B cell (primary cell): ENCODE data around the gene ATP11A. TPM values are rescaled to one million over a fixed set of nuclear protein-coding genes. Genes with fewer than 3 reads are reported as not detected.

Source experiments
- ATAC-seq: fragments of 200-7000 bp; cut with Tn5 transposase; one replicate; pipeline ENCODE4 v1.10.0; 2021; ENCODE audit warnings: low read depth, mild to moderate bottlenecking, moderate number of reproducible peaks, moderate library complexity
- CTCF ChIA-PET: fragments of 350-600 bp; sonication (Branson Sonifier 250); formaldehyde crosslinking; loops from one replicate; lab custom pipeline; 2021; ENCODE audit warnings: antibody characterized with exemption, inconsistent platforms; lab: Charles Lee
- POLR2A ChIA-PET: fragments of 350-600 bp; sonication (Branson Sonifier 250); formaldehyde crosslinking; loops from one replicate; lab custom pipeline; 2021; ENCODE audit warnings: antibody characterized with exemption; lab: Charles Lee
- DNase-seq: peaks from one replicate; pipeline ENCODE4 v3.0.0; 2013
- H2AFZ ChIP-seq: 2 replicates; pipeline ENCODE4 v1.6.1; 2012; ENCODE audit warnings: mild to moderate bottlenecking, low read depth, low read length; ENCODE audit not compliant: insufficient read depth, poor library complexity, severe bottlenecking
- H3K27ac ChIP-seq, 2 donors: 1 replicate in 1 of 2; 2 replicates in 1 of 2; pipeline ENCODE4 v1.5.1; 2012 to 2013; ENCODE audit warnings: low read length in 2 of 2, mild to moderate bottlenecking in 2 of 2, moderate library complexity in 1 of 2
- H3K27me3 ChIP-seq, 4 experiments: fragments of 200-600 bp in 1 of 4; sonication (generic) in 1 of 4; replicated peaks in 1 of 4; 1 replicate in 2 of 4; 2 replicates in 2 of 4; pipeline versions ENCODE4 v1.6.1 to v1.7.0; 2013 to 2016; ENCODE audit warnings: low read length in 3 of 4, mild to moderate bottlenecking in 2 of 4, mixed read lengths in 1 of 4, moderate library complexity in 1 of 4; ENCODE audit not compliant: insufficient read depth in 4 of 4, control insufficient read depth in 3 of 4; ENCODE audit errors: control extremely low read depth in 1 of 4
- H3K36me3 ChIP-seq, 2 experiments: replicated peaks in 1 of 2; 1 replicate in 1 of 2; 2 replicates in 1 of 2; pipeline versions ENCODE4 v1.6.1 to v1.7.1; 2013; ENCODE audit warnings: low read length in 1 of 2; ENCODE audit not compliant: insufficient read depth in 2 of 2, control insufficient read depth in 1 of 2; ENCODE audit errors: control extremely low read depth in 1 of 2, extremely low read depth in 1 of 2
- H3K4me1 ChIP-seq, 2 donors: fragments of 200-600 bp in 1 of 2; sonication (generic) in 1 of 2; 1 replicate in 1 of 2; 2 replicates in 1 of 2; pipeline versions ENCODE4 v1.5.1 to v1.6.1; 2013 to 2017; ENCODE audit warnings: low read length in 2 of 2; ENCODE audit not compliant: control insufficient read depth in 2 of 2, insufficient read depth in 2 of 2
- H3K4me2 ChIP-seq: replicated peaks from 2 replicates; pipeline ENCODE3; 2012; ENCODE audit warnings: mild to moderate bottlenecking, low read depth, low read length; ENCODE audit not compliant: poor library complexity, severe bottlenecking
- H3K4me3 ChIP-seq, 5 experiments: fragments of 200-600 bp in 1 of 5; sonication (generic) in 1 of 5; 1 replicate in 3 of 5; 2 replicates in 2 of 5; pipeline versions ENCODE4 v1.5.1 to v1.7.0; 2011 to 2016; ENCODE audit warnings: low read length in 4 of 5, mild to moderate bottlenecking in 4 of 5, low read depth in 2 of 5, control low read depth in 1 of 5, moderate library complexity in 1 of 5; ENCODE audit not compliant: insufficient read depth in 1 of 5; ENCODE audit errors: control extremely low read depth in 1 of 5, extremely low read depth in 1 of 5
- H3K79me2 ChIP-seq: fragments of 200-600 bp; sonication (generic); one replicate; pipeline ENCODE4 v1.6.0; 2016; ENCODE audit warnings: low read length; ENCODE audit not compliant: control insufficient read depth, insufficient read depth
- H3K9ac ChIP-seq: fragments of 200-600 bp; sonication (generic); 2 replicates; pipeline ENCODE4 v1.6.1; 2017; ENCODE audit warnings: mild to moderate bottlenecking, low read length, moderate library complexity
- H3K9me3 ChIP-seq, 3 donors: one replicate each; pipeline versions ENCODE4 v1.6.1 to v1.7.1; 2013; ENCODE audit warnings: low read length in 2 of 3; ENCODE audit not compliant: control insufficient read depth in 2 of 3, insufficient read depth in 1 of 3; ENCODE audit errors: control extremely low read depth in 1 of 3
- H4K20me1 ChIP-seq: 2 replicates; pipeline ENCODE4 v1.6.0; 2012; ENCODE audit warnings: mild to moderate bottlenecking, low read length; ENCODE audit not compliant: insufficient read depth, control insufficient read depth, poor library complexity, severe bottlenecking
- H3K27ac Mint-ChIP-seq: one replicate; pipeline ENCODE4 v1.8.0; 2021; ENCODE audit warnings: mixed read lengths
- H3K27me3 Mint-ChIP-seq: one replicate; pipeline ENCODE4 v1.8.0; 2021; ENCODE audit warnings: mixed read lengths
- H3K4me1 Mint-ChIP-seq: one replicate; pipeline ENCODE4 v1.8.0; 2021; ENCODE audit warnings: mixed read lengths
- H3K4me3 Mint-ChIP-seq: one replicate; pipeline ENCODE4 v1.8.0; 2021; ENCODE audit warnings: mixed read lengths
- H3K9me3 Mint-ChIP-seq: one replicate; pipeline ENCODE4 v1.8.0; 2022; ENCODE audit warnings: mixed read lengths; ENCODE audit not compliant: insufficient read depth
- CTCF ChIP-seq: fragments of 200-600 bp; IDR thresholded peaks from one replicate; pipeline ENCODE4 v1.8.0; 2022; ENCODE audit warnings: antibody characterized with exemption, mild to moderate bottlenecking
- EZH2 ChIP-seq: IDR thresholded peaks from 2 replicates; pipeline ENCODE4 v1.6.1; 2012; ENCODE audit warnings: borderline replicate concordance, low read depth, mild to moderate bottlenecking, moderate library complexity, low read length; ENCODE audit not compliant: insufficient read depth, poor library complexity, severe bottlenecking
- WGBS: methylation state at CpG from one replicate; pipeline ENCODE4 v1.1.5; 2013; ENCODE audit warnings: missing lambda C conversion rate; ENCODE audit not compliant: insufficient coverage; 5-methylcytosine and 5-hydroxymethylcytosine counted together
- intact Hi-C: fragments of 100-400 bp; cut with micrococcal nuclease; formaldehyde crosslinking; loops from one replicate; pipeline ENCODE4 v1.10.0; 2022
- polyA plus RNA-seq: library from polyadenylated mRNA; depleted of rRNA; stranded (reverse); fragments of >200 nt; gene quantifications from 2 replicates; pipeline ENCODE4 v1.2.3, GENCODE V29; 2012
- total RNA-seq, 2 donors: library from RNA; stranded (reverse); fragments of 120-200 nt in 1 of 2; gene quantifications; 1 replicate in 1 of 2; 2 replicates in 1 of 2; pipeline versions ENCODE4 v1.2.3 to v1.2.4, GENCODE V29; 2013 to 2022

ATP11A gene
- total and polyA plus RNA-seq, 2 donors (not counting 1 experiment from before 2014, with no cell fraction given): 36.9 to 60.3 TPM

GRCh38 chr13:112735791-112736190, 46.0 kb downstream of the ATP11A start:
- WGBS: 94% methylated on average over 17 of the region's 17 CpGs
- H2AFZ ChIP-seq: no peak overlapping the region
- no peak overlapping the region for H3K27ac ChIP-seq
- no peak overlapping the region for H3K4me2 ChIP-seq
- peaks cover 3% of the 10 kb centered on the region for H3K79me2 ChIP-seq
- ATAC-seq (no peak), DNase-seq (no peak)
- H3K9ac ChIP-seq: no peak overlapping the region
- CTCF ChIA-PET: no interaction called here
- H3K4me3 ChIP-seq: no peak overlapping the region
- POLR2A ChIA-PET: no interaction called here
- TF ChIP-seq CTCF: no peak
- TF ChIP-seq EZH2: no peak
- intact Hi-C loops: no loop called here
- no peaks in the 10 kb centered on the region for H3K27me3 Mint-ChIP-seq
- no peaks in the 10 kb centered on the region for H3K4me1 ChIP-seq
- no peak overlapping the region for H3K4me3 Mint-ChIP-seq
- no peaks in the 10 kb centered on the region for H3K9me3 ChIP-seq
- no peaks in the 10 kb centered on the region for H3K27me3 ChIP-seq
- no peaks in the 10 kb centered on the region for H3K36me3 ChIP-seq
- H4K20me1 ChIP-seq: no peaks in the 10 kb centered on the region
- H3K27ac Mint-ChIP-seq: no peak overlapping the region
- no peaks in the 10 kb centered on the region for H3K4me1 Mint-ChIP-seq
- no peaks in the 10 kb centered on the region for H3K9me3 Mint-ChIP-seq

- intact Hi-C loops: no loop called here
- H3K4me3 ChIP-seq: no peak overlapping the region
- POLR2A ChIA-PET: no interaction called here
- H3K27me3 ChIP-seq: no peaks in the 10 kb centered on the region
- Mint-ChIP-seq H3K4me3 (no peak overlapping the region), H3K27ac (no peak overlapping the region), H3K4me1 (no peaks in the 10 kb centered on the region), H3K9me3 (no peaks in the 10 kb centered on the region), H3K27me3 (no peaks in the 10 kb centered on the region)
- H3K4me2 ChIP-seq: no peak overlapping the region
- peaks cover 3% of the 10 kb centered on the region for H3K79me2 ChIP-seq
- 93% methylated on average over 9 of the region's 9 CpGs for WGBS
- no peaks in the 10 kb centered on the region for H3K9me3 ChIP-seq
- DNase-seq (no peak), ATAC-seq (no peak)
- H4K20me1 ChIP-seq: no peaks in the 10 kb centered on the region
- no peak overlapping the region for H2AFZ ChIP-seq
- CTCF ChIA-PET: no interaction called here
- H3K27ac ChIP-seq: no peak overlapping the region
- H3K36me3 ChIP-seq: no peaks in the 10 kb centered on the region
- H3K4me1 ChIP-seq: no peaks in the 10 kb centered on the region
- TF ChIP-seq EZH2: no peak
- TF ChIP-seq CTCF: no peak
- H3K9ac ChIP-seq: no peak overlapping the region
Measured at GRCh38 chr13:112737294-112737693, 47.5 kb downstream of the ATP11A start.
